ENCODE measurements around the gene TWIST2. TPM values are rescaled to one million over a fixed set of nuclear protein-coding genes. Genes with fewer than 3 reads are reported as not detected.

Gene TWIST2
- total and polyA plus RNA-seq, 9 of the 15 experiments (the other 6 are each of a cell fraction or from before 2014, with no cell fraction given), result not detected

DNA sequence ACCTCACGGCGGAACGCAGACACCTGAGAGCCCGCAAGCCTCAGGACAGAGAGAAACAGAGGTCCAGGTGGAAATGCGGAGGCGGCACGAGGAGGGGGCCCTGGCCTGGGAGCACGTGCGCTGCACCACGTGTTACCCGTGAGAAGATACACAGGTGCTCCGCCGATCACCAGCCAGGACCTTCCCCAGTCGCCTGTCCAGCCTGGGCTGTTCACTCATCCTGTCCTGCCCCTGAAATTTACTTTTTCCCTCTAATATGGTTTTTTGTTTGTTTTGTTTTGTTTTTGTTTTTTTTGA lies 44.3 kb downstream of the TWIST2 start (continued):
- TF ChIP-seq CUX1 (CRISPR knock-in tag; IDR thresholded peaks at IDR 0.05) (no peak), PHB (CRISPR knock-in tag; IDR thresholded peaks at IDR 0.05) (no peak), XRCC3 (IDR thresholded peaks at IDR 0.05) (no peak), PATZ1 (CRISPR knock-in tag; IDR thresholded peaks at IDR 0.05; ENCODE audit: borderline replicate concordance) (no peak)

GRCh38 chr2:238892796-238893195 lies 44.9 kb downstream of the TWIST2 start:
- BruUV-seq (replicated peaks), result no TSS peak
- H3K4me3 ChIP-seq, result no peak overlapping the region
- no peaks in the 10 kb centered on the region for H3K4me1 ChIP-seq (replicated peaks in 1 of 2; ENCODE audit: control insufficient read depth in 2 of 2, insufficient read depth in 2 of 2, low read length in 2 of 2)
- H3K9ac ChIP-seq (ENCODE audit: insufficient read depth in 1 of 2, low read depth in 2 of 2, low read length in 2 of 2), result no peak overlapping the region
- H3K27me3 ChIP-seq (ENCODE audit: control insufficient read depth in 2 of 2, insufficient read depth in 2 of 2, low read length in 2 of 2), result peaks cover 7 to 68% of the 10 kb centered on the region in 2 experiments; a peak in 4 of 5 replicates
- POLR2A ChIA-PET, result no interaction called here
- no peaks in the 10 kb centered on the region for H3K9me3 ChIP-seq (replicated peaks; ENCODE audit: control insufficient read depth, insufficient read depth, low read depth, low read length)
- no peaks in the 10 kb centered on the region for H3K79me2 ChIP-seq (ENCODE audit: control insufficient read depth, insufficient read depth, low read length)
- no peak overlapping the region for H3K4me2 ChIP-seq (ENCODE audit: insufficient read depth, low read length)
- H3K36me3 ChIP-seq (ENCODE audit: control insufficient read depth, insufficient read depth, low read length), result no peaks in the 10 kb centered on the region
- CTCF ChIA-PET (ENCODE audit: low intra/inter-chr PET ratio), result no interaction called here
- intact Hi-C loops (cut with micrococcal nuclease) (no loop called here), in situ Hi-C loops (cut with MboI) (no loop called here)
- no peak overlapping the region for H2AFZ ChIP-seq (ENCODE audit: low read depth, low read length)
- no peak for ATAC-seq
- WGBS (ENCODE audit: insufficient coverage, low coverage, missing lambda C conversion rate), result 7% methylated on average over 2 of the region's 2 CpGs
- TF ChIP-seq ZFP1 (CRISPR knock-in tag; IDR thresholded peaks at IDR 0.05), result no peak
- no peak for TF ChIP-seq ZNF23 (CRISPR knock-in tag; IDR thresholded peaks at IDR 0.05)
- TF ChIP-seq SFPQ (IDR thresholded peaks at IDR 0.05; ENCODE audit: low read depth, low read length), result no peak
- TF ChIP-seq RUNX1 (IDR thresholded peaks at IDR 0.05; ENCODE audit: low read depth), result no peak
- no peak for TF ChIP-seq HNRNPH1 (optimal IDR thresholded peaks at IDR 0.05; ENCODE audit: low read depth, low read length)
- no peak for TF ChIP-seq MEF2D (tag; conservative IDR thresholded peaks at IDR 0.05; ENCODE audit: low read depth)
- no peak for TF ChIP-seq ZNF707 (CRISPR knock-in tag; conservative IDR thresholded peaks at IDR 0.05)
- no peak for TF ChIP-seq NONO (IDR thresholded peaks at IDR 0.05; ENCODE audit: low read depth in 2 of 2, low read length in 1 of 2)
- no peak for TF ChIP-seq GTF2F1 (IDR thresholded peaks at IDR 0.05; ENCODE audit: low read depth, low read length)
- FAIRE-seq, result no peak
- H4K20me1 ChIP-seq (replicated peaks; ENCODE audit: control insufficient read depth, insufficient read depth, low read length), result no peaks in the 10 kb centered on the region
- H3K27ac ChIP-seq (ENCODE audit: extremely low read depth, low read depth, low read length), result no peak overlapping the region
- H3K9me1 ChIP-seq (ENCODE audit: control insufficient read depth, insufficient read depth, low read length), result no peaks in the 10 kb centered on the region
- no peak for DNase-seq (ENCODE audit: extremely low read depth in 1 of 4, low spot score in 3 of 4)

Data from K562 (cell line).